Fibroblast of villous mesenchyme (primary cell): ENCODE results near the gene IGSF23. TPM values are rescaled to one million over a fixed set of nuclear protein-coding genes. Genes with fewer than 3 reads are reported as not detected.
"Not testable (repeated sequence)": the region's sequence is repeated elsewhere in the genome, so short reads cannot be mapped to it uniquely, and the experiment has no call there.

ENCODE experiments used
- DNase-seq: peaks from one replicate; pipeline ENCODE4 v3.0.0-alpha.2; 2010; ENCODE audit warnings: low read depth
- H3K4me3 ChIP-seq: 2 replicates; pipeline ENCODE4 v1.5.1; 2011; ENCODE audit warnings: low read depth, mild to moderate bottlenecking, low read length
- CTCF ChIP-seq: IDR thresholded peaks from 2 replicates; pipeline ENCODE4 v1.5.1; 2012; ENCODE audit warnings: low read depth, mild to moderate bottlenecking, low read length; ENCODE audit not compliant: insufficient read depth
- total RNA-seq: library from RNA; depleted of rRNA; stranded (reverse); fragments of >200 nt; gene quantifications from 2 replicates; pipeline ENCODE4 v1.2.3, GENCODE V29; 2012

Gene IGSF23
- total RNA-seq, 1 donor: 0.43 TPM

- no peak for TF ChIP-seq CTCF
- no peak for DNase-seq
- H3K4me3 ChIP-seq: no peak overlapping the region
Measured at GRCh38 chr19:44627631-44628030, 14.3 kb downstream of the IGSF23 start.

DNA sequence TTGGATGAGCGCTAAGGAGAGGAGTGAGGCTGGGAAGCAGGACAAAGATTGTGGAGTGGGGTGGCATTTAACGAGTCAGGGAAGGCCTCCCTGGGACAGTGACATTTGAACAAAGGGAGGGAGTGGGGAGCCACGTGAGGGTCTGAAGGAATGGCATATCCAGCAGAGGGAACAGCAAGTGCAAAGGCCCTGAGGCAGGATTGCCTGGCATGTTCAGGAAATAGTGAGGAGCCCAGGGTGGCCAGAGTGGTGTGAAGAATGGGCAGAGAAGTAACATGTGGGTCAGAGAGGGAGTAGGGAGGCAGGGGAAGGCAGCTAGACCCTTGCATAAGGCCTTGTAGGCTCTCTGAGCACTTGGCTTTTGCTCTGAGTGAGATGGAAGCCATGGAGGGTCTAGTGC is 15.4 kb downstream of the IGSF23 start:
- no peak for TF ChIP-seq CTCF
- DNase-seq: no peak
- H3K4me3 ChIP-seq: no peak overlapping the region

DNA sequence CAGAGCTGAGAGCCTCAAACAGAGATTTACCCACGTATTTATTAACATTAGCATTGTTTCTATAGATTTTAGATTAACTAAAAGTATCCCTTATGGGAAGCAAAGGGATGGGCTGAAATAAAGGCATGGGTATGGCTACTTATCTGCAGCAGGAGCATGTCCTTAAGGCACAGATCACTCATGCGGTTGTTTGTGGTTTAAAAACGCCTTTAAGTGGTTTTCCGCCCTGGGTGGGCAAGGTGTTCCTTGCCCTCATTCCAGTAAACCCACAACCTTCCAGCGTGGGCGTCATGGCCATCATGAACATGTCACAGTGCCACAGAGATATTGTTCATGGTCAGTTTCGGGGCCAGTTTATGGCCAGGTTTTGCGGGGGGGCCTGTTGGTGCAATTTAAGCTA is 18.2 kb downstream of the IGSF23 start:
- not testable (repeated sequence) for DNase-seq, H3K4me3 ChIP-seq

GRCh38 chr19:44634058-44634457 is 20.7 kb downstream of the IGSF23 start:
- H3K4me3 ChIP-seq, DNase-seq: not testable (repeated sequence)

DNA sequence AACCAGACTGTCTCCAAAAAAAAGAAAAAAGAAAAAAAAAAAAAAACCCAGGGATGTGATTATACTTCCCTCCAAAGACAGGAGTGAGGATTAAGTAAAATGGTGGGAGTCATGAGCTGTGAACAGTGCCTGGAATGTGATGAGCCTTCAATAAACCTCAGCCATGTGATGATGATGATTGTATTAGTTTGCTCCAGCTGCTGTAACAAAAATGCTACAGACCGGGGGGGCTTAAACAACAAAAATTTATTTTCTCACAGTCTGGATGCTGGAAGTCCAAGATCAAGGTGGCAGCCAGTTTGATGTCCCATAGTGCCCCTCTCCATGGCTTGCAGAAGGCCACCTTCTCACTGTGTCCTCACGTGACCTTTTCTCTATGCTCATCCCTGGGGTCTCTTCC is 21.4 kb downstream of the IGSF23 start:
- H3K4me3 ChIP-seq: no peak overlapping the region
- no peak for TF ChIP-seq CTCF
- no peak for DNase-seq

DNA sequence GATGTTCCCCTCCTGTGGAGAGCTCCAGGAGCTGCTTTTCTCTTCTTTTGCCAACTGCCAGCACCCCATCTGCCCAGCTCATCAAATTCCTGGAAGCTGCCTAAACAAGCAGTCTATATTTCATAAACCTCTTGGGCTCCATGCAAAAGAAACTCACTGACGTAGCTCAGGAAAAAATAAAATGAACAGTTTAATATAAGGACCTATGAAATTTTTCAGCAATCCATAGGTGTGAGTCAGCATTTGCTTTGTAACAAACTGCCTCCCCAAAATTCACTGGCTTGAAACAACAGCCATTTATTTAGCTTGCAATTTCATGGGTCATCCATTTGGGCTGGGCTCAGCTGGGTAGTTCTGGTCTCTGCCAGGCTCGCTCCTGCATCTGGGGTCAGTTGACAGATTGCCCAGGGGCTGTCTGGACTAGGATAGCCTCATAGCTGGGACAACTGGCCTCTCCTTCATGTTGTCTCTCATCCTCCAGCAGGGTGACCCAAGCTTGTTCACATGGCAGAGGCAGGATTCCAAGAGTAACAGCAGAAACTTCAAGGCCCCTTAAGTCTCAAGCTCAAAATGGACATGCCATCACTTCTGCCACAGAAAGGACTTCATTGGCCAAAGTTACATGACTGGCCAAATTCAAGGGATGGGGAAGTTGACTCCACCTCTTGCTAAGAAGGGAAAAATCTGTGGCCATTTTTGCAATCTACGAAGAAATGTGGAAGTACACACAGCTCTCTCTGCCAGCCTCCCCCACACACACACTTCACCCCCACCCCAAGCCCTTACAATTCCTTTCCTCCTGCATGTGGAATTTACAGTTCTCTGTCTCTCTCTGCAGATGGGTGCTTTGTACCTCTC is 22.4 kb downstream of the IGSF23 start:
- DNase-seq: no peak
- no peak for TF ChIP-seq CTCF
- no peak overlapping the region for H3K4me3 ChIP-seq

DNA sequence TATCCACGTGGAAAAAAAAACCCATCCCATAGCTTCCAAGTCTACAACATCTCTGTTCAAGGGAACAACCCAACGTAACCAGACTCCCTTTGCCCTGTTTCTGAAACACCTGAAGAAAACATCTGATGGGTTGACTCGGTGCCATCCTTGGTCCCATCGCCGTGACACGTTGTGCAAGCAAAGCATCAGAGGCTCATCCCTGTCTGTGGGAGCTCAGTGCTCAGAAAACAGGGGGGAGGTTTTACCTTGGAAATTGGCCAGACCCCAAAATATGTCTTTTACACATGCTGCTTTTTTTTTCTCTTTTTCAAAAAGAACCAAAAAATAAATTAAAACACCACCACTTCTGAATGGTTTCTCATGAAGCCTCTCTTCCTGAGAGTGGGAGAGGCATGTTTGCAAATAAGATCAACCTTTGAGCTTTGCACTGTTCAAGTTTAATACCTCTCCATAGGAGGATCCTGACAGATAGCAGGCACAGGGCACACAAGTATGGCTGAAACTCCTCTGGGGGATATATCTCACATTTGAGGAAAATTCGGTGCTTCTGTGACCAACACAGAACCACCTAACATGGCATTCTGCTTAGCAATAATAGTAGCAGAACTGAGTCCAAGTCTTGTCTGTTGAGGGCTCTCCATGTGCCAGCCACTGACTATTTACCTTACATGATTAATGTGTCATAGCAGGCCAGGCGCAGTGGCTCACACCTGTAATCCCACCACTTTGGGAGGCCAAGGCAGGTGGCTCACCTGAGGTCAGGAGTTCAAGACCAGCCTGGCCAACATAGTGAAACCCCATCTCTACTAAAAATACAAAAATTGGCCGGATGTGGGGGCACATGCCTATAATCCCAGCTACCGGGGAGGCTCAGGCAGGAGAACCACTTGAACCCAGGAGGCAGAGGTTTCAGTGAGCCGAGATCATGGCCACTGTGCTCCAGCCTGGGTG is 23.4 kb downstream of the IGSF23 start:
- no peak for DNase-seq
- TF ChIP-seq CTCF: no peak

More for the DNA sequence above, 23.4 kb downstream of the IGSF23 start:
- H3K4me3 ChIP-seq: no peak overlapping the region
